Right lobe of liver (tissue), 6 donors: ENCODE data around the gene BTBD17. TPM values are rescaled to one million over a fixed set of nuclear protein-coding genes. Genes with fewer than 3 reads are reported as not detected.

ENCODE experiments used
- ATAC-seq, 4 donors: fragments of 200-7000 bp; cut with Tn5 transposase; one replicate each; pipeline ENCODE4 v1.9.1; 2020; ENCODE audit warnings: mild to moderate bottlenecking in 4 of 4, moderate library complexity in 4 of 4
- DNase-seq, 3 donors: peaks; one replicate each; pipeline ENCODE4 v3.0.0-alpha.2; 2020
- H3K27ac ChIP-seq, 3 donors: fragments of 200-600 bp; one replicate each; pipeline ENCODE4 v1.8.0; 2022
- H3K27me3 ChIP-seq, 2 donors: fragments of 200-600 bp; one replicate each; pipeline ENCODE4 v1.8.0; 2022
- H3K36me3 ChIP-seq, 4 donors: fragments of 200-600 bp; sonication (generic) in 1 of 4; one replicate each; pipeline versions ENCODE4 v1.5.1 to v1.8.0; 2017 to 2022; ENCODE audit warnings: control low read depth in 1 of 4
- H3K4me1 ChIP-seq, 4 donors: fragments of 200-600 bp; sonication (generic) in 1 of 4; one replicate each; pipeline versions ENCODE4 v1.5.1 to v1.8.0; 2017 to 2022; ENCODE audit warnings: control low read depth in 1 of 4
- H3K4me3 ChIP-seq, 3 donors: fragments of 200-600 bp; one replicate each; pipeline ENCODE4 v1.8.0; 2022
- H3K9me3 ChIP-seq, 4 donors: fragments of 200-600 bp; sonication (generic) in 1 of 4; one replicate each; pipeline versions ENCODE4 v1.5.1 to v1.8.0; 2017 to 2022; ENCODE audit warnings: control low read depth in 1 of 4
- POLR2A ChIP-seq: fragments of 450-650 bp; IDR thresholded peaks from one replicate; pipeline ENCODE4 v1.6.1; 2017; ENCODE audit warnings: antibody characterized with exemption, mild to moderate bottlenecking
- WGBS: methylation state at CpG from one replicate; pipeline ENCODE4 v1.1.6; 2018; ENCODE audit warnings: low coverage, low lambda C conversion rate; ENCODE audit not compliant: insufficient coverage; ENCODE audit errors: missing lambda C conversion rate; 5-methylcytosine and 5-hydroxymethylcytosine counted together
- intact Hi-C, 2 donors: fragments of 100-400 bp; cut with DNase I; formaldehyde crosslinking; loops; one replicate each; pipeline versions ENCODE4 v1.11.2 to v1.14.1; 2022
- total RNA-seq, 6 experiments: library from RNA; depleted of rRNA in 2 of 6; stranded (reverse); fragments of >200 nt in 2 of 6; fragmentation: NEBNext Ultra II Directional in 3 of 6; extraction: Animal tissue kit (Norgen Biotek cat#: 25700) in 3 of 6; gene quantifications; one replicate each; pipeline versions ENCODE4 v1.1.0 to v1.2.4, GENCODE V29; 2016 to 2023
- TF ChIP-seq, protein P1 (sequence below), 4 donors: fragments of 200-600 bp in 3 of 4; fragments of 450-650 bp in 1 of 4; IDR thresholded peaks; one replicate each; pipeline versions ENCODE4 v1.5.1 to v1.8.0; 2016 to 2022; ENCODE audit warnings: antibody characterized with exemption in 4 of 4, mild to moderate bottlenecking in 2 of 4
- donor health status: DM: no; HTN: yes; CAD: no.
- donor health status: DM: no; HTN: no; CAD: no.
- donor health status: DM: no; HTN: no; CAD: no.
- donor health status: DM: no; HTN: yes; CAD: no.
- donor health status: DM: no; HTN: yes; CAD: no.

The BTBD17 gene
- total RNA-seq, 6 experiments from 2014 or later: not detected

DNA sequence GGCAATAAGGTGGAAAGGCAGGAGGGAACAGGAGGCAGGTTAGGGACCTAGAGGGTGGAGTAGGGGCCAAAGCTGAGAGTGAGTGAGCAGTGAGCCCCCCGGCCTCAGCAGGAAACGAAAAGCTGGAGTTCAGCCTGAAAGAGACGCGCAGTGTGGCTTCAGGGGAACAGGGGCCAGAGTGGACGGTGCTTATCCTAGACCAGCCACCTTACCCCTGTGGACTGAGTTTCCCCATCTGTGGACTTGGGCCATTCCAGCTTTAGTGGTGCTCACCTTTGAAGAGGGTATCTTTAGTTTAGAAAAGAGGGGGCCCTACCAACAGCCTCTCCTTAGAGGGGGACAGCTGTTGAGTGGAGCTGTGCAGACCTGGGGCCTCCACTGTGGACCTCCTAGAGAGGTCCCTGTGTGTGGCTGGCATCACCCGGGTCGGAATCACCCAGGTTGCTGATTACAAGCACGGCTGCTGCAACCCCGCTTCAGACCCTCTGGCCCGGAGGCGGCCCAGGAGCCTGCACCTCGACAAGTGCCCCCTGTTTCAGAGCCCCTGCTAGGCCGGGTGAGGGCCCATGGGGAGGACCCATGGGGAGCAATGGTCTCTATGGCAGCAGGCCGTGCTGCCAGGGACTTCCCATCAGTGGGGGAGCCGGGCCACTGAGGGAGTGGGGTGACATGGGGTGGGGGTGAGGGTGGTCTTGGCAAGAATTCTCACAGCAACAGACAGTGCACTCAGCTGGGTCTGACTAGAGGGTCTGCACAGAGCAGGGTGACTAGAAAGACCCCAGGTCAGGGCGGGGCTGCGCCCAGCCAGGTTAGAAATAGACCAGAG, 8.2 kb upstream of the BTBD17 start:
- no peaks in the 10 kb centered on the region for H3K9me3 ChIP-seq
- no peak for TF ChIP-seq POLR2A
- TF ChIP-seq, protein P1, sequence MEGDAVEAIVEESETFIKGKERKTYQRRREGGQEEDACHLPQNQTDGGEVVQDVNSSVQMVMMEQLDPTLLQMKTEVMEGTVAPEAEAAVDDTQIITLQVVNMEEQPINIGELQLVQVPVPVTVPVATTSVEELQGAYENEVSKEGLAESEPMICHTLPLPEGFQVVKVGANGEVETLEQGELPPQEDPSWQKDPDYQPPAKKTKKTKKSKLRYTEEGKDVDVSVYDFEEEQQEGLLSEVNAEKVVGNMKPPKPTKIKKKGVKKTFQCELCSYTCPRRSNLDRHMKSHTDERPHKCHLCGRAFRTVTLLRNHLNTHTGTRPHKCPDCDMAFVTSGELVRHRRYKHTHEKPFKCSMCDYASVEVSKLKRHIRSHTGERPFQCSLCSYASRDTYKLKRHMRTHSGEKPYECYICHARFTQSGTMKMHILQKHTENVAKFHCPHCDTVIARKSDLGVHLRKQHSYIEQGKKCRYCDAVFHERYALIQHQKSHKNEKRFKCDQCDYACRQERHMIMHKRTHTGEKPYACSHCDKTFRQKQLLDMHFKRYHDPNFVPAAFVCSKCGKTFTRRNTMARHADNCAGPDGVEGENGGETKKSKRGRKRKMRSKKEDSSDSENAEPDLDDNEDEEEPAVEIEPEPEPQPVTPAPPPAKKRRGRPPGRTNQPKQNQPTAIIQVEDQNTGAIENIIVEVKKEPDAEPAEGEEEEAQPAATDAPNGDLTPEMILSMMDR (IDR thresholded peaks at IDR 0.05): no peak
- H3K27ac ChIP-seq: no peak overlapping the region
- H3K4me3 ChIP-seq: no peak overlapping the region
- intact Hi-C loops: loop anchor here in 1 of 2 donors (10.0 kb wide), 1 partner anchor 65 kb away; no protein-coding TSS in a partner anchor
- no peak for DNase-seq
- ATAC-seq: no peak
- WGBS: 91% methylated on average over 10 of the region's 17 CpGs
- peaks cover 0 to 6% (median 0%) of the 10 kb centered on the region in 4 donors for H3K4me1 ChIP-seq
- H3K27me3 ChIP-seq: no peaks in the 10 kb centered on the region
- no peaks in the 10 kb centered on the region for H3K36me3 ChIP-seq

DNA sequence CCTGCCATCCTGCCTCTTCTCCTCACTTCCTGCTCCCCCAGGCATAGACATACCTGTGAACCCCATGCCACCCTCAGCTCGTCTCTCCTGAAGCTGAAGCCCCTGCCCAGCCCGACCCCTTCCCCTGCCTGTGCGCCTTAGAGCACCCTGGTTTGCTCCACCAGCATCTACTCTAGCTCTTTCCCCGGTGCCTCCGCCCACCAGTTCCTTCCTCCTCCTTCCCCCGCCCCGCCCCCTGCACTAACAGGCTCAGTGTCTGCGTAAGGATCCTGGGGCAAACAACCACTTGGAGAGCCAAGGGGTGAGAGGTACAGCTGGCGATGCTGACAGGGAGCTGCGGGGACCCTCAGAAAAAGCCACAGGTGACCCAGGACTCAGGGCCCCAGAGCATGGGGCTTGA, 7.6 kb upstream of the BTBD17 start:
- no peaks in the 10 kb centered on the region for H3K9me3 ChIP-seq
- no peaks in the 10 kb centered on the region for H3K36me3 ChIP-seq
- 34% methylated on average over 7 of the region's 10 CpGs for WGBS
- no peaks in the 10 kb centered on the region for H3K27me3 ChIP-seq
- intact Hi-C loops: loop anchor here in 1 of 2 donors (10.0 kb wide), 1 partner anchor 64 kb away; no protein-coding TSS in a partner anchor
- ATAC-seq (peak; percentile 9 to 14 (median 12)), DNase-seq (peak in 1 of 3 donors; percentile 63)
- H3K4me3 ChIP-seq: no peak overlapping the region
- peaks cover 0 to 6% (median 0%) of the 10 kb centered on the region in 4 donors for H3K4me1 ChIP-seq
- TF ChIP-seq, protein P1 (IDR thresholded peaks at IDR 0.05): no peak
- no peak for TF ChIP-seq POLR2A
- no peak overlapping the region for H3K27ac ChIP-seq

- ATAC-seq (peak; percentile 87 to 95 (median 94)), DNase-seq (peak; percentile 76 to 80 (median 79))
- 40% methylated on average over 1 of the region's 14 CpGs for WGBS
- Histone ChIP-seq H3K4me3 (no peak overlapping the region), H3K27me3 (no peaks in the 10 kb centered on the region), H3K27ac (no peak overlapping the region), H3K4me1 (peaks cover 0 to 2% (median 0%) of the 10 kb centered on the region in 4 donors), H3K36me3 (no peaks in the 10 kb centered on the region), H3K9me3 (no peaks in the 10 kb centered on the region)
- TF ChIP-seq, protein P1 (IDR thresholded peaks at IDR 0.05): peak; percentile 91 to 94 (median 93)
- TF ChIP-seq POLR2A: no peak
- intact Hi-C loops: loop anchor here in 1 of 2 donors (10.0 kb wide), 1 partner anchor 64 kb away; no protein-coding TSS in a partner anchor
Observed at GRCh38 chr17:74368341-74369081, 6.8 kb upstream of the BTBD17 start.

DNA sequence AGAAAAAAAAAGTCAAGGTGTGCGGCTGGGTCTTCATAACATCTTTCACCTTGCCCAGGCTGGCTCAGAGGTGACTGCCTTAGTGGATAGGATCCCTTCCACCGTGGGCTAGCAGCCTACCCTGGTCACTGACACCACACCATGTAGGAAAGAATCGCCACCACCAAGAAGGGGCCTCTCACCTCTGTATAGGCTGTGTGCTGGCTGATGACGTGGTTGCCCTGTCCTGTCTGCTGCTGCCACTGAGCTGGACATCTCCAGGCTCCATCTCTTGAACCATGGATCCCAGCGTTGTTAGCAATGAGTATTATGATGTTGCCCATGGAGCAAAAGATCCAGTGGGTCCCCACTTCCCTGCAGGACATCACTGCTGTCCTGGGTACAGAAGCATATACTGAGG, 5.5 kb upstream of the BTBD17 start, which contains the start of gene GPR142:
Gene GPR142 (plus strand): TSS at position 301 of the 400 bp plus-strand sequence. CDS start 2,035 bp downstream, outside the sequence.
- 69% methylated on average over 3 of the region's 5 CpGs for WGBS
- Histone ChIP-seq H3K27ac (no peak within 1 kb of the TSS), H3K36me3 (no peaks in the 10 kb centered on the region), H3K4me1 (no peaks in the 10 kb centered on the region), H3K27me3 (no peaks in the 10 kb centered on the region), H3K9me3 (no peaks in the 10 kb centered on the region), H3K4me3 (no peak within 1 kb of the TSS)
- no peak for ATAC-seq
- TF ChIP-seq POLR2A: no peak
- TF ChIP-seq, protein P1 (IDR thresholded peaks at IDR 0.05): no peak
- DNase-seq: no peak
- intact Hi-C loops: loop anchor here in 1 of 2 donors (10.0 kb wide), 1 partner anchor 62 kb away; no protein-coding TSS in a partner anchor
